ENCODE results near the gene CD48.

DNA sequence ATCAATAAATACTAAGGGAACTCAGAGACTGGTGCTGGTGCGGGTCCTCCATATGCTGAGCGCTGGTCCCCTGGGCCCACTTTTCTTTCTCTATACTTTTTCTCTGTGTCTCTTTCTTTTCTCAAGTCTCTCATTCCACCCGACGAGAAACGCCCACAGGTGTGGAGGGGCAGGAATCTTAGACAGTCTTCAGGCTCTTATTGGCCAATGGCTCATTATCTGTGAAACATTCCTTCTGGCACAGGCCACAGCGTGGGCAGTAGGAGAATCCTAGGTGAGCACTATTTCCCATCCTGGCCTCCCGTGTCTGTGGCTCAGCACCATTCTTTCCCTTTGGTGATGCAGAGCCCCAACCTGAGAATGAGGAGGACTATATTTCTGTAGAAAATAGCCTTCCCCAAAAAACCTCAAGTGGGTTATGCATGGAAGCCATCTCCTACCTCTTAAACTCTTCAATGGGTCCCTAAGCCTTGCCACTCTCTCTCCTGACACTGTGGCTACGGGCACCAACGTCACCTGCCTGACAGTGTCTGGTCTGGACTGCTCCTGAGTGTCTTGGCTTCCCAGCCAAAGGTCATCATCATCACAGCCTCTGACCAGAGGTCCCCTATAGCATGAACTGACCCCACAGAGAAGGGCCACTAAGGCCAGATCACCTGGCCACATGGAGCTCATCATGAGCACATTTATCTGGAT is 58.5 kb downstream of the CD48 start:
- TF ChIP-seq CTCF (conservative IDR thresholded peaks at IDR 0.05; ENCODE audit: low read length) (no peak), EZH2phosphoT487 (IDR thresholded peaks at IDR 0.05; ENCODE audit: borderline replicate concordance, low read depth, low read length) (no peak)

Data from OCI-LY7 (cell line).